ENCODE measurements around the gene HPS5.

The HPS5 gene

GRCh38 chr11:18235394-18236334 is 86.3 kb downstream of the HPS5 start:
- no peak for DNase-seq

GRCh38 chr11:18233912-18234311 is 88.0 kb downstream of the HPS5 start:
- DNase-seq, result no peak

GRCh38 chr11:18230859-18231258 is 91.1 kb downstream of the HPS5 start:
- DNase-seq, result no peak

GRCh38 chr11:18229501-18229900 is 92.4 kb downstream of the HPS5 start:
- DNase-seq, result no peak

All from effector CD4-positive, alpha-beta T cell (primary cell).